Activated naive CD8-positive, alpha-beta T cell treated with anti-CD3 and anti-CD28 coated beads, Interleukin-2, amount 50 U/mL, for 16 hours (primary cell): Measurements from ENCODE around the gene ATP2B1.

ENCODE experiments used
- DNase-seq: peaks from one replicate; pipeline ENCODE4 v3.0.0-alpha.2; 2020; ENCODE audit warnings: low read depth, low spot score

Gene ATP2B1

DNA sequence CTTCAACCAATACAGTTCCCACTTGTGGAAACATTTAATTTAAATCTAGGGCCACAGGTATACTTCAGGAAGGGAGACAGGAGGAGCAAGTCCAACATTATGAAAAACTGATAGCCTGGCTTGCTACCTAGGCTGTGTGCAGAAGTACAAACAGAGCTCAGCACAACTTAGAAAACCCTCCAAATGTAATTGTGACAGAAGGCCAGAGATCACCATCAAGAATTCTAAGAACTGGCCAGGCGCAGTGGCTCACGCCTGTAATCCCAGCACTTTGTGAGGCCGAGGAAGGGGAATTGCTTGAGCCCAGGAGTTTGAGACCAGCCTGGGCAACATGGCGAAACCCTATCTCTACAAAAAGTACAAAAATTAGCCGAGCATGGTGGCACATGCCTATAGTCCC, 14.1 kb downstream of the ATP2B1 start:
- no peak for DNase-seq

GRCh38 chr12:89693639-89694202, 14.9 kb downstream of the ATP2B1 start:
- DNase-seq = no peak

DNA sequence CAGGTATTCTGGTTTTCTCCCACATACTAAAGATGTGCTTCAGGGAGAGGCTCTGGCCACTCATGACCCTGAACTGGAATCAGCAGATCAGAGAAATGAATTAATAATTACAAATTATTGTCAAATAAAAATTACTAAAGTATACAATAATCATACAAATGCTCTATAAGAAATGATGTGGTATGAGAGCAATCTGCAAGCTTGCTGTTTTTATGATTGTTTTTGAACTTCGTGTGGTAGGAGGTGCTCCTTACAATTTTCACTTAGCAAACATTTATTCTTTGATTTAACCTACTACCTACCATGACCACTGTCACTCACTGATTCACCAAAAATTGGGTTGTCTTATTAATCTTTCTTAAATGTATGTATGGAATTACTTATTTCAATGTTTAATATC, 16.2 kb downstream of the ATP2B1 start:
- no peak for DNase-seq

DNA sequence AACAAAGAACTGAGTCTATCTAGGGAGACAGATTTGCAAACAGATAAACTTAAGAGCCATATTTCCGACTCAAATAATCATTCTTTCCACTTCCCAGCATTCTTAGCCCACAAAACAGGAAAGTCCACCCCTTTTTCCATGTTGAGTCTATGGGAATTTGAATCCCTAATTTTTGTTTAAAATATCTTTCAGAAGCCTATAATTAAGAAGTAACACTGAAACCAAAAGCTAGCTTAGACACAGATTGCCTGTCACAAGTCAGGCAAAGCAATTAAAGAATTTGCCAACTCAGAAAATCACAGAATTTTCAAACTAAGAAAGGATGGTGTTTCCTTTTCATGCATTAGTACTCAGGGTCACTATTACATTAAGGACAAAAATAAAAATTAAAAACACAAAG, 17.0 kb downstream of the ATP2B1 start:
- DNase-seq = no peak

DNA sequence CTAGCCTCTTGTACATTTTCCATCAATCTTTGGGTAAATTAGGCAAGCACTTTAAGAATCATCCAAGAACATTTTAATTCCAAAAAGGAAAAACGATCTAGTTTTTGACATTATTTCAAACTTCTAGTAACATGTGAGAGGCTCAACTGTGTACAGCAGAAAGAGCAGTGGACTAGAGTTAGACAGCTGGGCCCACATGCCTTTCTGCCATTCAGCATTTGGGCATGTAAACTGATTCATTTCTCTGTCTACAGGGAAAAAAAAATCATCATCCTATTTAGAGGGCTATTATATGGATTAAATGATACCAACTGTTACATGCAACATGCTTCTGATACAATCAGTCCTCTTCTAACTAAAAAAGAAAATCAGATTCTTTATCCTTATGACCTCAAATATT, 17.7 kb downstream of the ATP2B1 start:
- DNase-seq = no peak

DNA sequence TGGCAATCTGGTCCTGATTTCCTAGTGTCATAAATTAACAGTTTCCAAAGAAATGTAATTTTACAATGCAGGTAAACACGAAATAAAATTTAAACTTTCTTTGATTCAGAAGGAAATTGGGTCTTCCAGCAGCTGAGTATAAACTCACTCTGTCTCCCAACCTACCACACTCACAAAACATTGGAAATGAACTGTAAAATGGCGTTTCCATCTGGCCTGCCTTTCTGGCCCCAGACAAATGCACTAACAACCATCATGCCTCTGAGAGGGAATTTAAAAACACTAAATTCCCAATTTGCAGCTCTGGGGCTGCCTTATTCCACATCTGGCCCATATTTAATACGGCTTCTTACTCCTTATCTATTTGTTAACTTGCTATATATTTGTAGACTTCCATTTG, 19.3 kb downstream of the ATP2B1 start:
- DNase-seq = no peak

GRCh38 chr12:89686311-89686710, 22.3 kb downstream of the ATP2B1 start:
- DNase-seq = no peak

GRCh38 chr12:89685363-89685972, 23.2 kb downstream of the ATP2B1 start:
- DNase-seq = no peak

- no peak for DNase-seq
Observed at GRCh38 chr12:89684136-89684535, 24.5 kb downstream of the ATP2B1 start.

GRCh38 chr12:89682284-89682683, 26.4 kb downstream of the ATP2B1 start:
- no peak for DNase-seq

GRCh38 chr12:89680409-89680808, 28.2 kb downstream of the ATP2B1 start:
- no peak for DNase-seq

DNA sequence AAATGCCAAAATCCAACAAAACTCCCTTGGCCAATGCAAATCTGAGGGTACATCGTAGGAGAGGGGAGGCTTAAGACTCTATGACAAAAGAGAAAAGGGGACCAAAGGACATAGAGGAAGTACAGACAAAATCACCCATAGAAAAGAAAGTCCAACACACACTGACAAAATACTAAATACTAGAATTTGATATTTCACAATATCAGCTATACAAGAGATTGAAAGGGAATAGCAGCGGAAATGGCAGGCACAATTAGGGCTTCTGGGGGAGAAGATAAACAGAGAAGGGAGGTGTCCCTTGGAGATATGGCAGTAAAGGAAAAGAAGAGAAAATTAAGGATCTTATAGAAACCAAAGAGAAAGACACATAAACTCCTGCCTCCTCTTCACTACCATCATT, 29.0 kb downstream of the ATP2B1 start:
- no peak for DNase-seq

- no peak for DNase-seq
Observed at GRCh38 chr12:89678225-89678624, 30.4 kb downstream of the ATP2B1 start.

- no peak for DNase-seq
Observed at GRCh38 chr12:89676930-89677329, 31.7 kb downstream of the ATP2B1 start.

GRCh38 chr12:89674326-89674942, 34.2 kb downstream of the ATP2B1 start:
- DNase-seq = no peak

DNA sequence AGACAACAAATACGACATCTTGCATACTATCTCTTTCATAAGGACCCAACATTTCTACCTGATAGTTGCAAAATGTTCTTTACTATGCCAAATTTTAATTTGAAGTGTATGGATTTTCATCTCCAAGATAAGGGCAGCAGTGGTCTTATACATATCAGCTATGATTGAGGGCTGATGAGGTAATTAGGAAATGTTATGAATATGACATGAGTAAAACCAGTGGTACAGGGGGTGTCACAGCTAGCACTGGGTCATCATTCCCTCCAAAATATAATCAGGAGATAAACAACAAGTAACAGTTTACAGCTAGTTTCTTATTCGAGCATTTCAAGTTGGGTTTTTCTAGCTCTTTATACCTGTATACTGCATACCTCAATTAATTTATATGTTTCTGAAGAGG, 35.0 kb downstream of the ATP2B1 start:
- DNase-seq = no peak

- DNase-seq = no peak
Observed at GRCh38 chr12:89672589-89672979, 36.1 kb downstream of the ATP2B1 start.

GRCh38 chr12:89671469-89671868, 37.2 kb downstream of the ATP2B1 start:
- DNase-seq = no peak

- DNase-seq = no peak
Observed at GRCh38 chr12:89669197-89669596, 39.4 kb downstream of the ATP2B1 start.

DNA sequence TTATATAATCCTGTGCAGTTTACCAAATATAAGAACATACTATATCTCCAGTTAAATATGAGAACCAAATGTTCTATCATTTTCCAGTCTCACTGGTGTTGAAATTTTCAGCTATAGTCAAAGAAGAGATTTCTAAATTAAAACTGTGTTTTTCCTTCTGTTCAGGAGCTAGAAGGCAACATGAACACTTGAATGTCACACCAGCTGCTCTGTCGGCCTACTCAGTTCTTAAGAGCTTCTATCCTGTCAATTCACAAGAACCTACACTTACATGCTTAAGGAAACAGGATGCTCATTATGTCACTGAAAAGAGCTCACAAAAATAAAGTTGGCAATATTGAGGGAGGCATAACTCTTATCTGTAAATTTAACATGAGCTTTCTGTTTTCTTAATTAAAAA, 43.1 kb downstream of the ATP2B1 start:
- DNase-seq = no peak

GRCh38 chr12:89664441-89664840, 44.2 kb downstream of the ATP2B1 start:
- DNase-seq = no peak

- DNase-seq = no peak
Observed at GRCh38 chr12:89663577-89664357, 44.9 kb downstream of the ATP2B1 start.

DNA sequence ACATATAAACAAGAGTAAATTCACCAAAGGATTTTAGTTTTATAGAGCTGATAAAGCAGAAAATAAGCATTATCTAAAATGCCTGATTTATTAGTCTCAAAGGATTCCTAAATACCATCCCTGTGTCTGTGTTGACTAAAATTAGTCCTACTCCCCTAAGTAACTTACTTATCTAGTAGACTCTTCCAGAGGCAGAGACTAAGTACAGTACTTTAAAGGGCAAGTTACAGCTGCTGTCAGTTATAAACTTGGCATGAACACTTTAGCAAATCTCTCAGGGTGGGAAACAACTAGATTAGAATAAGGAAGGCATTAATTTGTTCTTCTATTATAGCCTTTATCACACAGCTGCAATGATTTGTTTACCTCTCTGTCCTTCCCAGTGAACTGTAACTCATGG, 46.0 kb downstream of the ATP2B1 start:
- DNase-seq = no peak
